OCI-LY1 (cell line): ENCODE results near the gene MORN3.

Experiments
- EZH2 ChIP-seq: fragments of 200-600 bp; sonication (generic), shearing (Covaris generic); IDR thresholded peaks from 2 replicates; pipeline ENCODE4 v1.8.0; 2017; ENCODE audit warnings: borderline replicate concordance, mixed run types, mild to moderate bottlenecking, antibody characterized with exemption, low read length, moderate library complexity, mixed read lengths
- TF ChIP-seq, protein P1 (sequence below): fragments of 200-600 bp; sonication (generic), shearing (Covaris generic); IDR thresholded peaks from 2 replicates; pipeline ENCODE4 v1.5.1; 2017; ENCODE audit warnings: mild to moderate bottlenecking, antibody characterized with exemption, low read length, moderate library complexity, mixed read lengths

DNA sequence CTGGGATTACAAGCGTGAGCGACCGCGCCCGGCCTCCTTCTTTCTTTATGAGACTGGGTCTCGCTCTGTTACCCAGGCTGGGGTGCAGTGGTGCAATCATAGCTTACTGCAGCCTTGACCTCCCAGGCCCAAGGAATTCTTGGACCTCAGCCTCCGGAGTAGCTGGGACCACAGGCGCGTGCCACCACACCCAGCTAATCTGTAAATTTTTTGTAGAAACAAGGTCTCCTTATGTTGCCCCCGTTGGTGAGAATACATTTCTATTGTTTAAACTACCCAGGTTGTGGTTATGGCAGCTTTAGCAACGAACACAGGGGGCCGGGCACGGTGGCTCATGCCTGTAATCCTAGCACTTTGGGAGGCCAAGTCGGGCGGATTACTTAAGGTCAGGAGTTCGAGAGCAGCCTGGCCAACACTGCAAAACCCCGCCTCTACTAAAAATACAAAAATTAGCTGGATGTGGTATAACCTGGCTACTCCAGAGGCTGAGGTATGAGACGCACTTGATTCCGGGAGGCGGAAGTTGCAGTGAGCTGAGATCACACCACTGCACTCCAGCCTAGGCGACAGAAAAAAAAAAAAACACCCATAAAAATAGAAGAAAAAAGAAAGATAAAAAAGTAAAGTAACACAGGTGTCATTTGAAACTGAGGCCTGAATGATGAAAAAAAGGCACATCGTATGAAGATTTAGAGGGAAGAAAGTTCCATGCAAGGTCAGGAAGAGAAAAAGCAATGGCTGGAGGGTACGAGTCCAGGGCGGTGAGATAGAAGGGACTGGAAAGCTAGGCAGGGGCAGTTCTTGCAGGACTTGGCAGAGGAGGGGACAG lies 42.1 kb upstream of the MORN3 start:
- TF ChIP-seq, protein P1, sequence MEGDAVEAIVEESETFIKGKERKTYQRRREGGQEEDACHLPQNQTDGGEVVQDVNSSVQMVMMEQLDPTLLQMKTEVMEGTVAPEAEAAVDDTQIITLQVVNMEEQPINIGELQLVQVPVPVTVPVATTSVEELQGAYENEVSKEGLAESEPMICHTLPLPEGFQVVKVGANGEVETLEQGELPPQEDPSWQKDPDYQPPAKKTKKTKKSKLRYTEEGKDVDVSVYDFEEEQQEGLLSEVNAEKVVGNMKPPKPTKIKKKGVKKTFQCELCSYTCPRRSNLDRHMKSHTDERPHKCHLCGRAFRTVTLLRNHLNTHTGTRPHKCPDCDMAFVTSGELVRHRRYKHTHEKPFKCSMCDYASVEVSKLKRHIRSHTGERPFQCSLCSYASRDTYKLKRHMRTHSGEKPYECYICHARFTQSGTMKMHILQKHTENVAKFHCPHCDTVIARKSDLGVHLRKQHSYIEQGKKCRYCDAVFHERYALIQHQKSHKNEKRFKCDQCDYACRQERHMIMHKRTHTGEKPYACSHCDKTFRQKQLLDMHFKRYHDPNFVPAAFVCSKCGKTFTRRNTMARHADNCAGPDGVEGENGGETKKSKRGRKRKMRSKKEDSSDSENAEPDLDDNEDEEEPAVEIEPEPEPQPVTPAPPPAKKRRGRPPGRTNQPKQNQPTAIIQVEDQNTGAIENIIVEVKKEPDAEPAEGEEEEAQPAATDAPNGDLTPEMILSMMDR: no peak
- TF ChIP-seq EZH2: no peak
